Right lobe of liver (tissue), 6 donors: ENCODE results near the gene CITED4. TPM values are rescaled to one million over a fixed set of nuclear protein-coding genes. Genes with fewer than 3 reads are reported as not detected.

Source experiments
- ATAC-seq, 4 donors: fragments of 200-7000 bp; cut with Tn5 transposase; one replicate each; pipeline ENCODE4 v1.9.1; 2020; ENCODE audit warnings: mild to moderate bottlenecking in 4 of 4, moderate library complexity in 4 of 4
- DNase-seq, 3 donors: peaks; one replicate each; pipeline ENCODE4 v3.0.0-alpha.2; 2020
- H3K27ac ChIP-seq, 3 donors: fragments of 200-600 bp; one replicate each; pipeline ENCODE4 v1.8.0; 2022
- H3K27me3 ChIP-seq, 2 donors: fragments of 200-600 bp; one replicate each; pipeline ENCODE4 v1.8.0; 2022
- H3K36me3 ChIP-seq, 4 donors: fragments of 200-600 bp; sonication (generic) in 1 of 4; one replicate each; pipeline versions ENCODE4 v1.5.1 to v1.8.0; 2017 to 2022; ENCODE audit warnings: control low read depth in 1 of 4
- H3K4me1 ChIP-seq, 4 donors: fragments of 200-600 bp; sonication (generic) in 1 of 4; one replicate each; pipeline versions ENCODE4 v1.5.1 to v1.8.0; 2017 to 2022; ENCODE audit warnings: control low read depth in 1 of 4
- H3K4me3 ChIP-seq, 3 donors: fragments of 200-600 bp; one replicate each; pipeline ENCODE4 v1.8.0; 2022
- H3K9me3 ChIP-seq, 4 donors: fragments of 200-600 bp; sonication (generic) in 1 of 4; one replicate each; pipeline versions ENCODE4 v1.5.1 to v1.8.0; 2017 to 2022; ENCODE audit warnings: control low read depth in 1 of 4
- POLR2A ChIP-seq: fragments of 450-650 bp; IDR thresholded peaks from one replicate; pipeline ENCODE4 v1.6.1; 2017; ENCODE audit warnings: antibody characterized with exemption, mild to moderate bottlenecking
- WGBS: methylation state at CpG from one replicate; pipeline ENCODE4 v1.1.6; 2018; ENCODE audit warnings: low coverage, low lambda C conversion rate; ENCODE audit not compliant: insufficient coverage; ENCODE audit errors: missing lambda C conversion rate; 5-methylcytosine and 5-hydroxymethylcytosine counted together
- intact Hi-C, 2 donors: fragments of 100-400 bp; cut with DNase I; formaldehyde crosslinking; loops; one replicate each; pipeline versions ENCODE4 v1.11.2 to v1.14.1; 2022
- total RNA-seq, 6 experiments: library from RNA; depleted of rRNA in 2 of 6; stranded (reverse); fragments of >200 nt in 2 of 6; fragmentation: NEBNext Ultra II Directional in 3 of 6; extraction: Animal tissue kit (Norgen Biotek cat#: 25700) in 3 of 6; gene quantifications; one replicate each; pipeline versions ENCODE4 v1.1.0 to v1.2.4, GENCODE V29; 2016 to 2023
- TF ChIP-seq, protein P1 (sequence below), 4 donors: fragments of 200-600 bp in 3 of 4; fragments of 450-650 bp in 1 of 4; IDR thresholded peaks; one replicate each; pipeline versions ENCODE4 v1.5.1 to v1.8.0; 2016 to 2022; ENCODE audit warnings: antibody characterized with exemption in 4 of 4, mild to moderate bottlenecking in 2 of 4
- donor health status: DM: no; HTN: yes; CAD: no.
- donor health status: DM: no; HTN: no; CAD: no.
- donor health status: DM: no; HTN: no; CAD: no.
- donor health status: DM: no; HTN: yes; CAD: no.
- donor health status: DM: no; HTN: yes; CAD: no.

Gene CITED4
- total RNA-seq, 6 experiments from 2014 or later: 19.0 to 116 (median 25.8) TPM

DNA sequence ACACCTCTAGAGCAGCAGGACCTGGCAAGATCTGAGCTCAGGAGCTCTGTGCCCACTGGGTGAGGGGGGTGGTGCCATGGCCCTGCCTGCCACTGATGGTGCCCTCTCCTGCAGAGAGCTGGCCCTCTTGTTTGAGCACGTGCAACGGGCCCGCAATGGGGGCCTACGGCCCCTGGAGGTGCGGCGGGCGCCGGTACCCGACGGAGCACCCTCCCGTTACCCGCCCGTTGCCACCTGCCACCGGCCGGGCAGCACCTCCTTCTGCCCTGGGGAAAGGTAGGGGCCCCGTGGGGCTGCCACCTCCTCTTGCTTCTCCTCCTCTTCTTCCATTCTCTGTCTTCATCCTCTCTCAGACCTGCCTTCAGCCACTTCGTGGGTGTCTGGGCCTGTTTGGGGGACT is 38.2 kb downstream of the CITED4 start:
- H3K27ac ChIP-seq: no peak overlapping the region
- no peak overlapping the region for H3K4me3 ChIP-seq
- ATAC-seq (no peak), DNase-seq (no peak)
- peaks cover 0 to 10% (median 5%) of the 10 kb centered on the region in 4 donors for H3K4me1 ChIP-seq
- 40% methylated on average over 1 of the region's 17 CpGs for WGBS
- H3K9me3 ChIP-seq: no peaks in the 10 kb centered on the region
- intact Hi-C loops: no loop called here
- H3K27me3 ChIP-seq: no peaks in the 10 kb centered on the region
- H3K36me3 ChIP-seq: no peaks in the 10 kb centered on the region
- TF ChIP-seq, protein P1, sequence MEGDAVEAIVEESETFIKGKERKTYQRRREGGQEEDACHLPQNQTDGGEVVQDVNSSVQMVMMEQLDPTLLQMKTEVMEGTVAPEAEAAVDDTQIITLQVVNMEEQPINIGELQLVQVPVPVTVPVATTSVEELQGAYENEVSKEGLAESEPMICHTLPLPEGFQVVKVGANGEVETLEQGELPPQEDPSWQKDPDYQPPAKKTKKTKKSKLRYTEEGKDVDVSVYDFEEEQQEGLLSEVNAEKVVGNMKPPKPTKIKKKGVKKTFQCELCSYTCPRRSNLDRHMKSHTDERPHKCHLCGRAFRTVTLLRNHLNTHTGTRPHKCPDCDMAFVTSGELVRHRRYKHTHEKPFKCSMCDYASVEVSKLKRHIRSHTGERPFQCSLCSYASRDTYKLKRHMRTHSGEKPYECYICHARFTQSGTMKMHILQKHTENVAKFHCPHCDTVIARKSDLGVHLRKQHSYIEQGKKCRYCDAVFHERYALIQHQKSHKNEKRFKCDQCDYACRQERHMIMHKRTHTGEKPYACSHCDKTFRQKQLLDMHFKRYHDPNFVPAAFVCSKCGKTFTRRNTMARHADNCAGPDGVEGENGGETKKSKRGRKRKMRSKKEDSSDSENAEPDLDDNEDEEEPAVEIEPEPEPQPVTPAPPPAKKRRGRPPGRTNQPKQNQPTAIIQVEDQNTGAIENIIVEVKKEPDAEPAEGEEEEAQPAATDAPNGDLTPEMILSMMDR (IDR thresholded peaks at IDR 0.05): no peak
- TF ChIP-seq POLR2A: no peak

- Histone ChIP-seq H3K4me3 (no peak overlapping the region), H3K27me3 (no peaks in the 10 kb centered on the region), H3K27ac (no peak overlapping the region), H3K4me1 (peaks cover 0 to 14% (median 5%) of the 10 kb centered on the region in 4 donors), H3K9me3 (no peaks in the 10 kb centered on the region), H3K36me3 (no peaks in the 10 kb centered on the region)
- DNase-seq (no peak), ATAC-seq (no peak)
- intact Hi-C loops: no loop called here
- 40% methylated on average over 1 of the region's 4 CpGs for WGBS
- TF ChIP-seq POLR2A: no peak
- TF ChIP-seq, protein P1 (IDR thresholded peaks at IDR 0.05): no peak
Measured at GRCh38 chr1:40823345-40823744, 38.8 kb downstream of the CITED4 start.

- no CpG with 5 or more reads among the region's 12 CpGs for WGBS
- Histone ChIP-seq H3K4me3 (no peak overlapping the region), H3K9me3 (no peaks in the 10 kb centered on the region), H3K4me1 (peaks cover 0 to 16% (median 5%) of the 10 kb centered on the region in 4 donors), H3K36me3 (no peaks in the 10 kb centered on the region), H3K27me3 (no peaks in the 10 kb centered on the region), H3K27ac (no peak overlapping the region)
- DNase-seq: no peak
- intact Hi-C loops: no loop called here
- no peak for TF ChIP-seq POLR2A
- TF ChIP-seq, protein P1 (IDR thresholded peaks at IDR 0.05): no peak
- no peak for ATAC-seq
Measured at GRCh38 chr1:40822890-40823289, 39.3 kb downstream of the CITED4 start.

GRCh38 chr1:40820911-40821693 is 41.1 kb downstream of the CITED4 start:
- Histone ChIP-seq H3K27me3 (no peaks in the 10 kb centered on the region), H3K4me1 (peaks cover 0 to 16% (median 5%) of the 10 kb centered on the region in 4 donors), H3K27ac (no peak overlapping the region), H3K36me3 (no peaks in the 10 kb centered on the region), H3K4me3 (no peak overlapping the region), H3K9me3 (no peaks in the 10 kb centered on the region)
- no peak for ATAC-seq
- no peak for TF ChIP-seq POLR2A
- TF ChIP-seq, protein P1 (IDR thresholded peaks at IDR 0.05): no peak
- intact Hi-C loops: no loop called here
- no peak for DNase-seq
- 73% methylated on average over 3 of the region's 6 CpGs for WGBS
